ENCODE data around the gene TEKT3. TPM values are rescaled to one million over a fixed set of nuclear protein-coding genes. Genes with fewer than 3 reads are reported as not detected.
A peak's percentile ranks its signal among the peaks of the same experiment; 100 is the strongest.

The TEKT3 gene
- total RNA-seq, 1 donor from 2014 or later: 0.51 TPM

- intact Hi-C loops (cut with DNase I): no loop called here
- DNase-seq (ENCODE audit: missing footprints) (no peak), ATAC-seq (no peak)
Measured at GRCh38 chr17:15257796-15258512, 83.4 kb downstream of the TEKT3 start.

DNA sequence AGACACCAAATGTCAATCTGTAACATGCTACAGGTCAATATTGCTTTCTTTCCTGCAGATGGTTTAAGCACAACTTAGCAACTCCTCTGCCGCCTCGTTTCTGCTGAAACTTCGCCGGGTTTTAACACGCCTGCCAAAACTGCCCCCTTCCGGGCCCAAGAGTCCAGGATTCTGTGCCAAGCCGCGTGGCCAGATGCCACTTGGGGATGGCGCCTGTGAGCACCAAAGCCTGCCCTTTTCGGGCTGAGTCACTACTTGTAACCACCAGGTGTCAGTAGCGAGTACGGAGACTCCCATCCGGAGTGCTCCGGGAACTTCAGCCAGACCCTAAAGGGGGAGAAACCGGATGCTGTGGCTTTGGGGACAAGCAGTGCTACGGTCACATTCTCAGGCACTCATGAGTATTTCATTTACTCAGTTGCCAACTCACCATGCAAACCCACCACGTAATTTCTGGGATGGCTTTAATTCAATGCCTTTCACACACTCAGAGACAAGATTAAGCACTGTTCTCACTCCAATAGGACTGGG lies 84.1 kb downstream of the TEKT3 start:
- intact Hi-C loops (cut with DNase I): no loop called here
- ATAC-seq: peak; percentile 56
- DNase-seq (ENCODE audit: missing footprints): peak; percentile 87

DNA sequence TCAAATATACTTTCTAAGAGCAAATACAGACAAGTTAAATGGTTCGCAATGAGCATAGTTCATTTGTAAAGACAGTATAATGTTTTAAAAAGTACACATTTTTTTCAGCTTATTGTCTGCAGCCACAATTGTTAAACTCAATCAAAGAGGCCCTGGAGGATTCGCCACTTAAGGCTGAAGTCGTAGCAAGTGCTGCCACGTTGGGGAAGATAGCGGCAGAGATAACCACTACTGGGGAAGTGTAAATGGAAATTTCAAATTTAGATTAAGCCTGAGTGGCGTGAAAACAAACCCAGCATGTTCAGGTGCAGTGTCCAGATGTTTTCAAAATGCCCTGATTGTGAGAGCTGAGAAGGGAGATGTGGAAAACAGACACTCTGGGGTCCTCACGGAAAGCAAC lies 84.7 kb downstream of the TEKT3 start:
- DNase-seq (ENCODE audit: missing footprints) (no peak), ATAC-seq (no peak)
- intact Hi-C loops (cut with DNase I): no loop called here

GRCh38 chr17:15255713-15256454 lies 85.5 kb downstream of the TEKT3 start:
- no peak for DNase-seq (ENCODE audit: missing footprints)
- intact Hi-C loops (cut with DNase I): no loop called here
- ATAC-seq: no peak

Other genes with a start within 250 kb of the TEKT3 start
- 198 TPM for gene PMP22, start 76.3 kb downstream of the TEKT3 start, total RNA-seq
- 1.8 TPM for gene CDRT4, start 126.0 kb upstream of the TEKT3 start, total RNA-seq
- 4.1 TPM for gene TVP23C, start 221.9 kb upstream of the TEKT3 start, total RNA-seq